Neural cell (in vitro differentiated cells): ENCODE measurements around the gene BIRC5. TPM values are rescaled to one million over a fixed set of nuclear protein-coding genes. Genes with fewer than 3 reads are reported as not detected.

ENCODE experiments used
- H2AFZ ChIP-seq: fragments of 200-600, 300-800 bp; sonication (generic), shearing (Covaris generic); 2 replicates; pipeline ENCODE4 v1.6.0; 2014; ENCODE audit warnings: low read depth, mild to moderate bottlenecking, antibody characterized with exemption, low read length, moderate library complexity
- H3F3A ChIP-seq: fragments of 200-600 bp; shearing (Covaris generic); 2 replicates; pipeline ENCODE4 v1.6.1; 2016; ENCODE audit warnings: mild to moderate bottlenecking, moderate library complexity, mixed read lengths, antibody characterized with exemption, low read length; ENCODE audit not compliant: insufficient read depth, poor library complexity, severe bottlenecking
- H3K27ac ChIP-seq: fragments of 200-600, 300-800 bp; sonication (generic), shearing (Covaris generic); 2 replicates; pipeline ENCODE4 v1.5.1; 2014; ENCODE audit warnings: mild to moderate bottlenecking, low read length, moderate library complexity
- H3K27me3 ChIP-seq: fragments of 300-800, 200-600 bp; sonication (generic), shearing (Covaris generic); 2 replicates; pipeline ENCODE4 v1.6.0; 2014; ENCODE audit warnings: mild to moderate bottlenecking, low read depth, low read length, moderate library complexity; ENCODE audit not compliant: insufficient read depth
- H3K36me3 ChIP-seq: fragments of 300-800, 200-600 bp; sonication (generic), shearing (Covaris generic); 2 replicates; pipeline ENCODE4 v1.5.1; 2014; ENCODE audit warnings: mild to moderate bottlenecking, antibody characterized with exemption, low read length, moderate library complexity; ENCODE audit not compliant: insufficient read depth
- H3K4me2 ChIP-seq: fragments of 300-800, 200-600 bp; sonication (generic), shearing (Covaris generic); 2 replicates; pipeline ENCODE4 v1.6.0; 2014; ENCODE audit warnings: mild to moderate bottlenecking, low read length
- H3K4me3 ChIP-seq: fragments of 300-800, 200-600 bp; sonication (generic), shearing (Covaris generic); 2 replicates; pipeline ENCODE4 v1.5.1; 2014; ENCODE audit warnings: mild to moderate bottlenecking, low read length, moderate library complexity
- H3K79me2 ChIP-seq: fragments of 200-600 bp; shearing (Covaris generic); replicated peaks from 2 replicates; pipeline ENCODE4 v1.6.0; 2014; ENCODE audit warnings: mild to moderate bottlenecking, low read length, moderate library complexity; ENCODE audit not compliant: insufficient read depth
- H3K9ac ChIP-seq: fragments of 300-800, 200-600 bp; sonication (generic), shearing (Covaris generic); 2 replicates; pipeline ENCODE4 v1.6.1; 2016; ENCODE audit warnings: mild to moderate bottlenecking, low read length, mixed read lengths
- H3K9me2 ChIP-seq: fragments of 200-600 bp; shearing (Covaris generic); 2 replicates; pipeline ENCODE4 v1.6.1; 2016; ENCODE audit warnings: mild to moderate bottlenecking, low read length, mixed read lengths; ENCODE audit not compliant: insufficient read depth
- H3K9me3 ChIP-seq: fragments of 200-600, 300-800 bp; sonication (generic), shearing (Covaris generic); 2 replicates; pipeline ENCODE4 v1.6.1; 2016; ENCODE audit warnings: mild to moderate bottlenecking, mixed run types, low read length, moderate library complexity, mixed read lengths
- H4K20me1 ChIP-seq: fragments of 200-600 bp; shearing (Covaris generic); 2 replicates; pipeline ENCODE4 v1.6.1; 2016; ENCODE audit warnings: mild to moderate bottlenecking, mixed run types; ENCODE audit not compliant: insufficient read depth
- EP300 ChIP-seq: fragments of 450-650 bp; conservative IDR thresholded peaks from 2 replicates; pipeline ENCODE4 v1.6.1; 2014; ENCODE audit warnings: antibody characterized with exemption, mild to moderate bottlenecking, moderate library complexity; ENCODE audit not compliant: poor library complexity, severe bottlenecking
- EZH2 ChIP-seq: fragments of 200-600, 300-800 bp; shearing (Covaris generic), sonication (generic); IDR thresholded peaks from 2 replicates; pipeline ENCODE4 v1.6.1; 2014; ENCODE audit warnings: antibody characterized with exemption, low read length, borderline replicate concordance, mild to moderate bottlenecking; ENCODE audit not compliant: insufficient read depth, poor library complexity, severe bottlenecking
- MXI1 ChIP-seq: fragments of 450-650 bp; conservative IDR thresholded peaks from 2 replicates; pipeline ENCODE4 v1.6.1; 2014; ENCODE audit warnings: antibody characterized with exemption, mild to moderate bottlenecking; ENCODE audit not compliant: poor library complexity, severe bottlenecking
- POLR2AphosphoS5 ChIP-seq: IDR thresholded peaks from 2 replicates; pipeline ENCODE4 v1.6.1; 2012
- RAD21 ChIP-seq: fragments of 450-650 bp; conservative IDR thresholded peaks from 2 replicates; pipeline ENCODE4 v1.6.1; 2014; ENCODE audit warnings: antibody characterized with exemption, mild to moderate bottlenecking, moderate library complexity
- SMC3 ChIP-seq: fragments of 450-650 bp; conservative IDR thresholded peaks from 2 replicates; pipeline ENCODE4 v1.6.1; 2014; ENCODE audit warnings: antibody characterized with exemption, mild to moderate bottlenecking, moderate library complexity; ENCODE audit not compliant: poor library complexity
- TAF1 ChIP-seq: IDR thresholded peaks from 2 replicates; pipeline ENCODE4 v1.6.1; 2012; ENCODE audit warnings: low read depth
- polyA plus RNA-seq: library from polyadenylated mRNA; depleted of rRNA; stranded (reverse); fragments of >200 nt; gene quantifications from 2 replicates; pipeline ENCODE4 v1.2.3, GENCODE V29; 2014
- TF ChIP-seq, protein P1 (sequence below): fragments of 450-650 bp; IDR thresholded peaks from 2 replicates; pipeline ENCODE4 v1.5.1; 2014; ENCODE audit warnings: antibody characterized with exemption, mild to moderate bottlenecking, moderate library complexity; ENCODE audit not compliant: poor library complexity, severe bottlenecking
- TF ChIP-seq, protein P2 (sequence below): IDR thresholded peaks from 2 replicates; pipeline ENCODE4 v1.6.1; 2012; ENCODE audit warnings: borderline replicate concordance

BIRC5 gene
- polyA plus RNA-seq, 1 donor from 2014 or later, result 1.4 TPM

DNA sequence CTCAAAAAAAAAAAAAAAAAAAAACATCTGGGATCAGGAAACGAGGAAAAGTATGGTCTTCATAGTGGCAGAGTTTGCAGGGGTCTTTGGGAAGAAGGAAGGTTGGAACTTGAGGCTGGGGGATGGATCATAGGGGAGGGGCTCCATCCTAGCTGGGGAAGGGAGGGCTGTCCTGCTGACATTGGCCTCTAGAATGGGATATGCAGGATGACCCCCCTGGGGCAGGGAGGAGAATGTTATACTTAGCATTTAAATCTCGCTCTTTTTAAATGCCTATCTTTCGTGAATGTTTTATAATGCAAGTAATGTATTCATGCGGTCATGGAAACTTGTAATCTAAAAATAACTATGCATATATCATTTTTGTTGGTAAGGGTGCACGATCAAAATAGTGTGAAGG lies 50.5 kb downstream of the BIRC5 start:
- H4K20me1 ChIP-seq, result no peaks in the 10 kb centered on the region
- no peak overlapping the region for H3K27ac ChIP-seq
- H3K27me3 ChIP-seq, result no peaks in the 10 kb centered on the region
- H3K4me2 ChIP-seq, result no peak overlapping the region
- H3K9me3 ChIP-seq, result no peaks in the 10 kb centered on the region
- H3K4me3 ChIP-seq, result no peak overlapping the region
- no peaks in the 10 kb centered on the region for H3F3A ChIP-seq
- no peaks in the 10 kb centered on the region for H3K79me2 ChIP-seq
- TF ChIP-seq POLR2AphosphoS5 (no peak), MXI1 (no peak), EZH2 (no peak), EP300 (no peak), SMC3 (no peak), TAF1 (no peak), RAD21 (no peak)
- TF ChIP-seq, protein P1, sequence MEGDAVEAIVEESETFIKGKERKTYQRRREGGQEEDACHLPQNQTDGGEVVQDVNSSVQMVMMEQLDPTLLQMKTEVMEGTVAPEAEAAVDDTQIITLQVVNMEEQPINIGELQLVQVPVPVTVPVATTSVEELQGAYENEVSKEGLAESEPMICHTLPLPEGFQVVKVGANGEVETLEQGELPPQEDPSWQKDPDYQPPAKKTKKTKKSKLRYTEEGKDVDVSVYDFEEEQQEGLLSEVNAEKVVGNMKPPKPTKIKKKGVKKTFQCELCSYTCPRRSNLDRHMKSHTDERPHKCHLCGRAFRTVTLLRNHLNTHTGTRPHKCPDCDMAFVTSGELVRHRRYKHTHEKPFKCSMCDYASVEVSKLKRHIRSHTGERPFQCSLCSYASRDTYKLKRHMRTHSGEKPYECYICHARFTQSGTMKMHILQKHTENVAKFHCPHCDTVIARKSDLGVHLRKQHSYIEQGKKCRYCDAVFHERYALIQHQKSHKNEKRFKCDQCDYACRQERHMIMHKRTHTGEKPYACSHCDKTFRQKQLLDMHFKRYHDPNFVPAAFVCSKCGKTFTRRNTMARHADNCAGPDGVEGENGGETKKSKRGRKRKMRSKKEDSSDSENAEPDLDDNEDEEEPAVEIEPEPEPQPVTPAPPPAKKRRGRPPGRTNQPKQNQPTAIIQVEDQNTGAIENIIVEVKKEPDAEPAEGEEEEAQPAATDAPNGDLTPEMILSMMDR, result no peak
- TF ChIP-seq, protein P2, sequence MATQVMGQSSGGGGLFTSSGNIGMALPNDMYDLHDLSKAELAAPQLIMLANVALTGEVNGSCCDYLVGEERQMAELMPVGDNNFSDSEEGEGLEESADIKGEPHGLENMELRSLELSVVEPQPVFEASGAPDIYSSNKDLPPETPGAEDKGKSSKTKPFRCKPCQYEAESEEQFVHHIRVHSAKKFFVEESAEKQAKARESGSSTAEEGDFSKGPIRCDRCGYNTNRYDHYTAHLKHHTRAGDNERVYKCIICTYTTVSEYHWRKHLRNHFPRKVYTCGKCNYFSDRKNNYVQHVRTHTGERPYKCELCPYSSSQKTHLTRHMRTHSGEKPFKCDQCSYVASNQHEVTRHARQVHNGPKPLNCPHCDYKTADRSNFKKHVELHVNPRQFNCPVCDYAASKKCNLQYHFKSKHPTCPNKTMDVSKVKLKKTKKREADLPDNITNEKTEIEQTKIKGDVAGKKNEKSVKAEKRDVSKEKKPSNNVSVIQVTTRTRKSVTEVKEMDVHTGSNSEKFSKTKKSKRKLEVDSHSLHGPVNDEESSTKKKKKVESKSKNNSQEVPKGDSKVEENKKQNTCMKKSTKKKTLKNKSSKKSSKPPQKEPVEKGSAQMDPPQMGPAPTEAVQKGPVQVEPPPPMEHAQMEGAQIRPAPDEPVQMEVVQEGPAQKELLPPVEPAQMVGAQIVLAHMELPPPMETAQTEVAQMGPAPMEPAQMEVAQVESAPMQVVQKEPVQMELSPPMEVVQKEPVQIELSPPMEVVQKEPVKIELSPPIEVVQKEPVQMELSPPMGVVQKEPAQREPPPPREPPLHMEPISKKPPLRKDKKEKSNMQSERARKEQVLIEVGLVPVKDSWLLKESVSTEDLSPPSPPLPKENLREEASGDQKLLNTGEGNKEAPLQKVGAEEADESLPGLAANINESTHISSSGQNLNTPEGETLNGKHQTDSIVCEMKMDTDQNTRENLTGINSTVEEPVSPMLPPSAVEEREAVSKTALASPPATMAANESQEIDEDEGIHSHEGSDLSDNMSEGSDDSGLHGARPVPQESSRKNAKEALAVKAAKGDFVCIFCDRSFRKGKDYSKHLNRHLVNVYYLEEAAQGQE, result no peak
- H2AFZ ChIP-seq, result no peak overlapping the region
- H3K36me3 ChIP-seq, result no peaks in the 10 kb centered on the region
- H3K9ac ChIP-seq, result no peak overlapping the region
- no peaks in the 10 kb centered on the region for H3K9me2 ChIP-seq

DNA sequence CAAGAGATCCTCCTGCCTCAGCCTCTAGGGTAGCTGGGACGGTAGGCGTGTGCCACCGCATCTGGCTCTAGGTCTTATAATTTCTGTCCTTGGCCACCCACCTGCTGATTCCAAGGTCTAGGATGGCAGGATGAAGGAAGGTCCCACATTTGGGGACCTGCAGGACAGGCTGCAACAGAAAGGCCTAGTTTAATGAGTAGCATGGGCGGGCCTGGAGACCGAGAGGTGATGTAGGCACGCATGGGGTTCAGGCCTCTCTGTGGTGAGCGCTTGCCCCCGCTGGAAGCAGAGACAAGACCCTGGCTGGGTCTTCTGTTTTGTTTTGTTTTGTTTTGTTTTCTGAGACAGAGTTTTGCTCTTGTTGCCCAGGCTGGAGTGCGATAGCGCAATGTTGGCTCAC lies 51.1 kb downstream of the BIRC5 start:
- TF ChIP-seq, protein P2, result no peak
- no peak for TF ChIP-seq SMC3
- TF ChIP-seq EP300, result no peak
- TF ChIP-seq EZH2, result no peak
- TF ChIP-seq, protein P1, result no peak
- TF ChIP-seq MXI1, result no peak
- TF ChIP-seq RAD21, result no peak
- TF ChIP-seq POLR2AphosphoS5, result no peak
- no peak for TF ChIP-seq TAF1
- Histone ChIP-seq H3K9ac (no peak overlapping the region), H3K9me2 (no peaks in the 10 kb centered on the region), H3K9me3 (no peaks in the 10 kb centered on the region), H3K79me2 (no peaks in the 10 kb centered on the region), H4K20me1 (no peaks in the 10 kb centered on the region), H2AFZ (no peak overlapping the region), H3K36me3 (no peaks in the 10 kb centered on the region), H3K27ac (no peak overlapping the region), H3K4me2 (no peak overlapping the region), H3F3A (no peaks in the 10 kb centered on the region), H3K4me3 (no peak overlapping the region), H3K27me3 (no peaks in the 10 kb centered on the region)
